Smooth muscle cell (in vitro differentiated cells): ENCODE data around the gene SLC27A4. TPM values are rescaled to one million over a fixed set of nuclear protein-coding genes. Genes with fewer than 3 reads are reported as not detected.

Source experiments
- DNase-seq: peaks from one replicate; lab custom pipeline; 2025; ENCODE audit not compliant: unreplicated experiment; lab: John Stamatoyannopoulos, UW
- H2AFZ ChIP-seq: fragments of 200-600 bp; sonication (generic); 2 replicates; pipeline ENCODE4 v1.6.0; 2016; ENCODE audit warnings: antibody characterized with exemption, low read depth, mild to moderate bottlenecking
- H3F3A ChIP-seq: fragments of 200-600 bp; sonication (generic); 2 replicates; pipeline ENCODE4 v1.6.0; 2017; ENCODE audit warnings: antibody characterized with exemption, low read depth
- H3K27ac ChIP-seq: fragments of 200-600 bp; sonication (generic); 2 replicates; pipeline ENCODE4 v1.5.1; 2016; ENCODE audit warnings: low read depth, mild to moderate bottlenecking
- H3K27me3 ChIP-seq: fragments of 200-600 bp; sonication (generic); 2 replicates; pipeline ENCODE4 v1.6.1; 2016; ENCODE audit warnings: low read depth, mild to moderate bottlenecking
- H3K36me3 ChIP-seq: fragments of 200-600 bp; sonication (generic); 2 replicates; pipeline ENCODE4 v1.5.1; 2016; ENCODE audit warnings: low read depth
- H3K4me1 ChIP-seq: fragments of 200-600 bp; sonication (generic); 2 replicates; pipeline ENCODE4 v1.5.1; 2016; ENCODE audit warnings: low read depth
- H3K4me2 ChIP-seq: fragments of 200-600 bp; sonication (generic); 2 replicates; pipeline ENCODE4 v1.6.0; 2016; ENCODE audit warnings: mild to moderate bottlenecking
- H3K4me3 ChIP-seq: fragments of 200-600 bp; sonication (generic); 2 replicates; pipeline ENCODE4 v1.5.1; 2016; ENCODE audit warnings: mild to moderate bottlenecking
- H3K79me2 ChIP-seq: fragments of 200-600 bp; sonication (generic); 2 replicates; pipeline ENCODE4 v1.6.0; 2016; ENCODE audit warnings: low read depth, mild to moderate bottlenecking
- H3K9ac ChIP-seq: fragments of 200-600 bp; sonication (generic); 2 replicates; pipeline ENCODE4 v1.6.0; 2016; ENCODE audit warnings: low read depth
- H3K9me3 ChIP-seq: fragments of 200-600 bp; sonication (generic); replicated peaks from 2 replicates; pipeline ENCODE4 v1.5.1; 2016; ENCODE audit warnings: low read depth
- H4K20me1 ChIP-seq: fragments of 200-600 bp; sonication (generic); 2 replicates; pipeline ENCODE4 v1.6.0; 2016; ENCODE audit warnings: low read depth
- WGBS: methylation state at CpG from one replicate; pipeline ENCODE4 v1.1.7; 2016; ENCODE audit warnings: low lambda C conversion rate; 5-methylcytosine and 5-hydroxymethylcytosine counted together
- polyA plus RNA-seq: library from polyadenylated mRNA; unstranded; fragments of >200 nt; fragmentation: Nextera tagmentation; extraction: Ambion mirVana; gene quantifications from 2 replicates; pipeline ENCODE4 v1.2.1, GENCODE V29; 2016
- total RNA-seq: library from RNA; depleted of rRNA; stranded (reverse); fragments of >200 nt; gene quantifications from 2 replicates; pipeline ENCODE4 v1.2.3, GENCODE V29; 2014
- TF ChIP-seq, protein P1 (sequence below): fragments of 200-600 bp; sonication (generic); IDR thresholded peaks from 2 replicates; pipeline ENCODE4 v1.5.1; 2017; ENCODE audit warnings: borderline replicate concordance, mild to moderate bottlenecking, antibody characterized with exemption; ENCODE audit not compliant: insufficient read depth, poor library complexity, severe bottlenecking

SLC27A4 gene
- total and polyA plus RNA-seq, 2 experiments from 2014 or later: 10.3 to 10.4 TPM

DNA sequence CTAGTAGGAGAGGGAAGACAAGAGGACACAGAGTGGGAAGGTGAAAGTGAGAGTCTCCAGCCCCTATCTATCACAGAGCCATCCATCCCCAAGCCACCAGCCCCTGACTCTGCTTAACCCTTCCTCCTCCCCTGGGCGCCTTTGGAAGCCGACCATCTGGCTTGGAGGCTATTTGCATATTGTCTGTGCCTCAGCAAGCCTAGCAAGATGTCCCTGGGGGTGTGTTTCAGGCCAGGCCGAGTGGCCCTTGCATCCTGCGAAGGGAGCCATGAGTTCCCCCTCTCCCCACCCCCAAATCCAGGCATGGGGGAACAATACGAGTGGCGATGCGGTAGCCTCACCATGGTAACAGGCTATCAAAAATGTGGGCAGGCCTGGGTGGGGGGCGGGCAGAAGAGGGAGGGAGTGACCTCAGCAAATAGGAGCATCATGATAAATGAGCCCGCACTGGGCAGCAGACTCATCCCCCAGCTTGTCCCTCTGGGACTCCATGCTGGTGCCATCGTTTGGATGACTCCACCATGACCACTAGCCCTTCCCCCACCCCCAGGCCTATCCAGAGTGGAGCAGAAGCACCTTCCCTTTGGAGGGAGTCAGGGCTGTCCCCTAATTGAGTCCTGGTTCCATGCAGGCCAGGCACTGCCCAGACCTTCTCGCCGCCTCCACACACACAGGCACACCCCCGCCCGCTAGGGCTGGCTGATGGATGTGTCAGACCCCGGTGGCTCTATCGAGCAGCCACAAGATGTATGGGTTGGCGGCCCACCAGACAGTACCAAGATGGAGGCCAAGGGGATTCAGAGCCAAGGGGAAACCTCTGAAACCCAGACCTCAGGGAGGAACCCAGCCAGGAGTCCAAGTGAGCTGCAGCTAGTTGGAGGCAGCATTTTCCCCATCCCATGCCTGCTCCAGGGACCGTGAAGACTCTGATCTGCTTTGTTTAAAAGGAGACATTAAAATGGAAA is 45.5 kb downstream of the SLC27A4 start:
- WGBS: 82% methylated on average over 18 of the region's 18 CpGs
- TF ChIP-seq, protein P1, sequence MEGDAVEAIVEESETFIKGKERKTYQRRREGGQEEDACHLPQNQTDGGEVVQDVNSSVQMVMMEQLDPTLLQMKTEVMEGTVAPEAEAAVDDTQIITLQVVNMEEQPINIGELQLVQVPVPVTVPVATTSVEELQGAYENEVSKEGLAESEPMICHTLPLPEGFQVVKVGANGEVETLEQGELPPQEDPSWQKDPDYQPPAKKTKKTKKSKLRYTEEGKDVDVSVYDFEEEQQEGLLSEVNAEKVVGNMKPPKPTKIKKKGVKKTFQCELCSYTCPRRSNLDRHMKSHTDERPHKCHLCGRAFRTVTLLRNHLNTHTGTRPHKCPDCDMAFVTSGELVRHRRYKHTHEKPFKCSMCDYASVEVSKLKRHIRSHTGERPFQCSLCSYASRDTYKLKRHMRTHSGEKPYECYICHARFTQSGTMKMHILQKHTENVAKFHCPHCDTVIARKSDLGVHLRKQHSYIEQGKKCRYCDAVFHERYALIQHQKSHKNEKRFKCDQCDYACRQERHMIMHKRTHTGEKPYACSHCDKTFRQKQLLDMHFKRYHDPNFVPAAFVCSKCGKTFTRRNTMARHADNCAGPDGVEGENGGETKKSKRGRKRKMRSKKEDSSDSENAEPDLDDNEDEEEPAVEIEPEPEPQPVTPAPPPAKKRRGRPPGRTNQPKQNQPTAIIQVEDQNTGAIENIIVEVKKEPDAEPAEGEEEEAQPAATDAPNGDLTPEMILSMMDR: no peak
- H3K27ac ChIP-seq: no peak overlapping the region

DNA sequence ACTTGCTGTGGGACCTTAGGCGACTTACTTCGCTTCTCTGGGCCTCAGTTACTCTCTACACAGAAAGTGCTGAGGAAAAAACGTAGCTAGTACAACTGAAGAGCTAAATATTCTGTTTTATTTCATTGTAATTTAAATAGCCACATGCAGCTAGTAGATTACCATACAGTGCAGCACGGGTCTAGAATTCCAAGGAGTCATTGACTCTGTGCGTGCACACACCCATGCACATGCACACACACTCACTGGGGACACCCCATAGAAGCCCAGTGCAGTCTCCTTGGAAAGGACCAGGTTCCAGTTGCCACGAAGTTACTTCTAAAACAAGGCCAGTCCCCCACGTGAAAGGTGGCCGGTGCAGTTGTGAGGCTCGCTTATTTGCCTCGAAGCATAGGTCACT is 47.8 kb downstream of the SLC27A4 start:
- DNase-seq: no peak
- WGBS: 95% methylated on average over 10 of the region's 10 CpGs
- H3K36me3 ChIP-seq: peaks cover 3% of the 10 kb centered on the region

More for the DNA sequence above, 45.5 kb downstream of the SLC27A4 start:
- Histone ChIP-seq H3K79me2 (no peaks in the 10 kb centered on the region), H3K4me2 (no peak overlapping the region), H2AFZ (no peak overlapping the region), H3K36me3 (peaks cover 3% of the 10 kb centered on the region), H3K4me3 (no peak overlapping the region), H3K9ac (no peak overlapping the region), H3K4me1 (peaks cover 12% of the 10 kb centered on the region), H3F3A (no peaks in the 10 kb centered on the region), H3K9me3 (no peaks in the 10 kb centered on the region), H4K20me1 (peaks cover 70% of the 10 kb centered on the region), H3K27me3 (peaks cover 24% of the 10 kb centered on the region)
- no peak for DNase-seq

DNA sequence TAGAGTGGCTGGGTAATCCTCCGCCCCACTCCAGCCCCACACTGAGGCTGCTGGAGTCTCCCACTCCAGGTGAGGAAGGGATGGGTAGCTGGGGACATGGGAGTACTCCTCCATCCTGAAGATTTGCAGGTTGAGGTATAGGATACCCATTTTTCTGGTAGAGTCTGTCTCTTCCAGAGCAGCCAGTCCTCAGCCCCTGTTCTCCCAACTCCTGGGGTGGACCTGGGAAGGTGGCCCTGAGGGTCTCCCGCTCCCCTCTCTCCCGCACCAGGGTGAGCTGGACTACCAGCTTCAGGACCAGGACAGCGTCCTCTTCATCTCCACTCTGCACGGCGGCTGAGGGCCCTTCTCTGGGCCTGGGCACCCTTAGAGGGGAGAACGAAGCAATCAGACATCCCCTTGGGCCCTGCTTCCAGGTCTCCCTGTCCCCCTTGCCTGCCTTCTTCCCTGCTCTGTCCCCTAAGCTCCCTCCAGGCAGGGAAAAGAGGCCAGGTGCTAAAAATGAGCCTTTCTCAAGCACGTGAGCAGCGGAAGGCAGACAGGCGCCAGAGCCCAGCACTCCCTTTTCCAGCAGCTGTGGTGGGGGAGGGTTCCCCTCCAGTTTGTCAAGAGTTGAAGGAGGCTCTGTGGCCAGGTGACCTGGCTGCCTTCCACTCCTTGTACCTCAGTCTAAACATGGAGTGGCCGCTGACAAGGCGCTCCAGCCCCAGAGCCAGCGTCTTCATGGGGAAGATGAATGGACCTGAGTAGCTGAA is 49.2 kb downstream of the SLC27A4 start:
- peaks cover 3% of the 10 kb centered on the region for H3K36me3 ChIP-seq
- H3K4me3 ChIP-seq: no peak overlapping the region
- TF ChIP-seq, protein P1: no peak
- no peaks in the 10 kb centered on the region for H3F3A ChIP-seq
- H3K27me3 ChIP-seq: peaks cover 62% of the 10 kb centered on the region
- no peak for DNase-seq
- H3K4me2 ChIP-seq: no peak overlapping the region
- H3K4me1 ChIP-seq: peaks cover 19% of the 10 kb centered on the region
- no peaks in the 10 kb centered on the region for H3K9me3 ChIP-seq
- no peak overlapping the region for H3K27ac ChIP-seq
- H3K9ac ChIP-seq: no peak overlapping the region
- WGBS: 91% methylated on average over 11 of the region's 13 CpGs
- peaks cover 81% of the 10 kb centered on the region for H4K20me1 ChIP-seq
- no peaks in the 10 kb centered on the region for H3K79me2 ChIP-seq
- no peak overlapping the region for H2AFZ ChIP-seq

More for the DNA sequence above, 47.8 kb downstream of the SLC27A4 start:
- TF ChIP-seq, protein P1: no peak
- Histone ChIP-seq H3K4me1 (peaks cover 14% of the 10 kb centered on the region), H3K9ac (no peak overlapping the region), H3K27me3 (peaks cover 48% of the 10 kb centered on the region), H3K79me2 (no peaks in the 10 kb centered on the region), H4K20me1 (peaks cover 81% of the 10 kb centered on the region), H3K4me2 (no peak overlapping the region), H3F3A (no peaks in the 10 kb centered on the region), H3K27ac (no peak overlapping the region), H2AFZ (no peak overlapping the region), H3K4me3 (no peak overlapping the region), H3K9me3 (no peaks in the 10 kb centered on the region)
